ENCODE measurements around the gene SIK1. TPM values are rescaled to one million over a fixed set of nuclear protein-coding genes. Genes with fewer than 3 reads are reported as not detected.
"Not testable (repeated sequence)": the region's sequence is repeated elsewhere in the genome, so short reads cannot be mapped to it uniquely, and the experiment has no call there.

SIK1 gene
- total and polyA plus RNA-seq, 2 donors (not counting 3 experiments of a cell fraction or from before 2014, with no cell fraction given), result 0.59 to 3.3 TPM

- CTCF ChIA-PET; H4K20me1 ChIP-seq (replicated peaks; ENCODE audit: control insufficient read depth, extremely low read depth, insufficient read depth, low read length); H3K9ac ChIP-seq (replicated peaks; ENCODE audit: extremely low read depth, insufficient read depth, low read length); H3K9me1 ChIP-seq (replicated peaks; ENCODE audit: control insufficient read depth, extremely low read depth, insufficient read depth, low read length); H3K4me1 ChIP-seq (ENCODE audit: control insufficient read depth, extremely low read depth, insufficient read depth, low read length); H3K27me3 ChIP-seq (ENCODE audit: control insufficient read depth in 2 of 2, insufficient read depth in 2 of 2, low read length in 2 of 2); H3K4me2 ChIP-seq (ENCODE audit: insufficient read depth, low read length); DNase-seq (ENCODE audit: low read depth, low spot score); H3K27ac ChIP-seq (ENCODE audit: insufficient read depth, low read depth, low read length); H2AFZ ChIP-seq (ENCODE audit: low read depth, low read length); H3K9me3 ChIP-seq (replicated peaks; ENCODE audit: control insufficient read depth, insufficient read depth, low read length); POLR2A ChIA-PET; dilution Hi-C loops (cut with MboI; ENCODE audit: extremely low pct_ligation_motif_present, low sequenced_read_pairs); H3K4me3 ChIP-seq (replicated peaks in 1 of 3; ENCODE audit: insufficient read depth in 1 of 3, low read depth in 1 of 3, low read length in 3 of 3); H3K79me2 ChIP-seq (ENCODE audit: control insufficient read depth, insufficient read depth, low read length); FAIRE-seq; H3K36me3 ChIP-seq (ENCODE audit: control insufficient read depth in 2 of 2, extremely low read depth in 1 of 2, insufficient read depth in 2 of 2, low read length in 2 of 2); intact Hi-C loops (cut with micrococcal nuclease); BruUV-seq (replicated peaks): not testable (repeated sequence)
Measured at GRCh38 chr21:43462932-43463331, 36.0 kb upstream of the SIK1 start.

GRCh38 chr21:43460475-43460874, 33.5 kb upstream of the SIK1 start:
- H3K27ac ChIP-seq (ENCODE audit: insufficient read depth, low read depth, low read length); H3K4me1 ChIP-seq (ENCODE audit: control insufficient read depth, extremely low read depth, insufficient read depth, low read length); H3K9me1 ChIP-seq (replicated peaks; ENCODE audit: control insufficient read depth, extremely low read depth, insufficient read depth, low read length); H2AFZ ChIP-seq (ENCODE audit: low read depth, low read length); H4K20me1 ChIP-seq (replicated peaks; ENCODE audit: control insufficient read depth, extremely low read depth, insufficient read depth, low read length); H3K4me2 ChIP-seq (ENCODE audit: insufficient read depth, low read length); H3K9ac ChIP-seq (replicated peaks; ENCODE audit: extremely low read depth, insufficient read depth, low read length); H3K27me3 ChIP-seq (ENCODE audit: control insufficient read depth in 2 of 2, insufficient read depth in 2 of 2, low read length in 2 of 2); dilution Hi-C loops (cut with MboI; ENCODE audit: extremely low pct_ligation_motif_present, low sequenced_read_pairs); H3K79me2 ChIP-seq (ENCODE audit: control insufficient read depth, insufficient read depth, low read length); FAIRE-seq; H3K36me3 ChIP-seq (ENCODE audit: control insufficient read depth in 2 of 2, extremely low read depth in 1 of 2, insufficient read depth in 2 of 2, low read length in 2 of 2); H3K9me3 ChIP-seq (replicated peaks; ENCODE audit: control insufficient read depth, insufficient read depth, low read length); intact Hi-C loops (cut with micrococcal nuclease); POLR2A ChIA-PET; H3K4me3 ChIP-seq (replicated peaks in 1 of 3; ENCODE audit: insufficient read depth in 1 of 3, low read depth in 1 of 3, low read length in 3 of 3); BruUV-seq (replicated peaks); CTCF ChIA-PET; DNase-seq (ENCODE audit: low read depth, low spot score): not testable (repeated sequence)

- CTCF ChIA-PET; BruUV-seq (replicated peaks): not testable (repeated sequence)
Measured at GRCh38 chr21:43458995-43459394, 32.1 kb upstream of the SIK1 start.

GRCh38 chr21:43456616-43457314, 29.8 kb upstream of the SIK1 start:
- CTCF ChIA-PET; dilution Hi-C loops (cut with MboI; ENCODE audit: extremely low pct_ligation_motif_present, low sequenced_read_pairs); H3K79me2 ChIP-seq (ENCODE audit: control insufficient read depth, insufficient read depth, low read length); intact Hi-C loops (cut with micrococcal nuclease); H3K4me2 ChIP-seq (ENCODE audit: insufficient read depth, low read length); H3K9me1 ChIP-seq (replicated peaks; ENCODE audit: control insufficient read depth, extremely low read depth, insufficient read depth, low read length); H4K20me1 ChIP-seq (replicated peaks; ENCODE audit: control insufficient read depth, extremely low read depth, insufficient read depth, low read length); H3K9ac ChIP-seq (replicated peaks; ENCODE audit: extremely low read depth, insufficient read depth, low read length); H3K4me3 ChIP-seq (replicated peaks in 1 of 3; ENCODE audit: insufficient read depth in 1 of 3, low read depth in 1 of 3, low read length in 3 of 3); H3K4me1 ChIP-seq (ENCODE audit: control insufficient read depth, extremely low read depth, insufficient read depth, low read length); BruUV-seq (replicated peaks); POLR2A ChIA-PET; H3K9me3 ChIP-seq (replicated peaks; ENCODE audit: control insufficient read depth, insufficient read depth, low read length); H2AFZ ChIP-seq (ENCODE audit: low read depth, low read length); H3K27me3 ChIP-seq (ENCODE audit: control insufficient read depth in 2 of 2, insufficient read depth in 2 of 2, low read length in 2 of 2); H3K36me3 ChIP-seq (ENCODE audit: control insufficient read depth in 2 of 2, extremely low read depth in 1 of 2, insufficient read depth in 2 of 2, low read length in 2 of 2); H3K27ac ChIP-seq (ENCODE audit: insufficient read depth, low read depth, low read length); DNase-seq (ENCODE audit: low read depth, low spot score): not testable (repeated sequence)
- FAIRE-seq, result peak; percentile 81

More at GRCh38 chr21:43458995-43459394, 32.1 kb upstream of the SIK1 start:
- H3K9me1 ChIP-seq (replicated peaks; ENCODE audit: control insufficient read depth, extremely low read depth, insufficient read depth, low read length); POLR2A ChIA-PET; H3K9me3 ChIP-seq (replicated peaks; ENCODE audit: control insufficient read depth, insufficient read depth, low read length); DNase-seq (ENCODE audit: low read depth, low spot score); dilution Hi-C loops (cut with MboI; ENCODE audit: extremely low pct_ligation_motif_present, low sequenced_read_pairs); H3K4me1 ChIP-seq (ENCODE audit: control insufficient read depth, extremely low read depth, insufficient read depth, low read length); intact Hi-C loops (cut with micrococcal nuclease); H3K4me2 ChIP-seq (ENCODE audit: insufficient read depth, low read length); H3K4me3 ChIP-seq (replicated peaks in 1 of 3; ENCODE audit: insufficient read depth in 1 of 3, low read depth in 1 of 3, low read length in 3 of 3); H4K20me1 ChIP-seq (replicated peaks; ENCODE audit: control insufficient read depth, extremely low read depth, insufficient read depth, low read length); H3K36me3 ChIP-seq (ENCODE audit: control insufficient read depth in 2 of 2, extremely low read depth in 1 of 2, insufficient read depth in 2 of 2, low read length in 2 of 2); FAIRE-seq; H3K9ac ChIP-seq (replicated peaks; ENCODE audit: extremely low read depth, insufficient read depth, low read length); H3K27ac ChIP-seq (ENCODE audit: insufficient read depth, low read depth, low read length); H2AFZ ChIP-seq (ENCODE audit: low read depth, low read length); H3K79me2 ChIP-seq (ENCODE audit: control insufficient read depth, insufficient read depth, low read length); H3K27me3 ChIP-seq (ENCODE audit: control insufficient read depth in 2 of 2, insufficient read depth in 2 of 2, low read length in 2 of 2): not testable (repeated sequence)

Data from endothelial cell of umbilical vein (primary cell).